MG63 (cell line): Measurements from ENCODE around the gene CD200R1L. TPM values are rescaled to one million over a fixed set of nuclear protein-coding genes. Genes with fewer than 3 reads are reported as not detected.

ENCODE experiments used
- DNase-seq: peaks from one replicate; pipeline ENCODE4 v3.0.0-alpha.2; 2020
- H3K27me3 ChIP-seq: fragments of 250-450 bp; sonication (Bioruptor Pico); 2 replicates; pipeline ENCODE4 v1.5.1; 2020; ENCODE audit warnings: mild to moderate bottlenecking, moderate library complexity
- H3K36me3 ChIP-seq: fragments of 250-450 bp; sonication (Bioruptor Pico); 2 replicates; pipeline ENCODE4 v1.5.1; 2020; ENCODE audit warnings: mild to moderate bottlenecking, moderate library complexity
- H3K4me3 ChIP-seq: fragments of 250-450 bp; sonication (Bioruptor Pico); 2 replicates; pipeline ENCODE4 v1.5.1; 2020; ENCODE audit warnings: mild to moderate bottlenecking, moderate library complexity
- H3K9me3 ChIP-seq: fragments of 250-450 bp; sonication (Bioruptor Pico); 2 replicates; pipeline ENCODE4 v1.5.1; 2020; ENCODE audit warnings: mild to moderate bottlenecking, moderate library complexity
- total RNA-seq: library from RNA; depleted of rRNA; stranded (reverse); fragments of >200 nt; shearing (Covaris generic); gene quantifications from 2 replicates; pipeline ENCODE4 v1.2.3, GENCODE V29; 2014; ENCODE audit warnings: low replicate concordance

Gene CD200R1L
- total RNA-seq, 1 experiment from 2014 or later, result not detected

DNA sequence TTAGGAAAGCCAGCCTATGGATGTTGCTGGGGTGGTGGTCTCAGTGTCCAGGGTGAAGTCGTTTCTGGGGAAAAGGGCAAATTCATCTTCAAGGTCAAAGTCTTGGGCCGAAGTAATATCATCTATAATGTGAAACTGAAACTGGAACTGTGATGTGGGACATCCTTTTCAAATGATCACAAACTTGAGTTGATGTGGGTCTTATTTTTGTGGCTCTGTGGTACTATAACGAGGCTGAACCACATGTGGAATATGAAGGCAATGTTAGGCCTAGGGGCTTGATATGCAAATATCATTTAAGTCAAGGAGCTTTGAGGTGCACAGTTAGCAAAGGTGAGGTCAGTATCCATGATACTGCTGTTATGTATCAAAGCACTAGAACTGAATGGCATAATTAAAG is 1.5 kb upstream of the CD200R1L start:
- Histone ChIP-seq H3K27me3 (no peaks in the 10 kb centered on the region), H3K4me3 (no peak overlapping the region), H3K9me3 (peaks cover 7% of the 10 kb centered on the region; the same call in 1 of the 2 replicates), H3K36me3 (no peaks in the 10 kb centered on the region)
- no peak for DNase-seq

DNA sequence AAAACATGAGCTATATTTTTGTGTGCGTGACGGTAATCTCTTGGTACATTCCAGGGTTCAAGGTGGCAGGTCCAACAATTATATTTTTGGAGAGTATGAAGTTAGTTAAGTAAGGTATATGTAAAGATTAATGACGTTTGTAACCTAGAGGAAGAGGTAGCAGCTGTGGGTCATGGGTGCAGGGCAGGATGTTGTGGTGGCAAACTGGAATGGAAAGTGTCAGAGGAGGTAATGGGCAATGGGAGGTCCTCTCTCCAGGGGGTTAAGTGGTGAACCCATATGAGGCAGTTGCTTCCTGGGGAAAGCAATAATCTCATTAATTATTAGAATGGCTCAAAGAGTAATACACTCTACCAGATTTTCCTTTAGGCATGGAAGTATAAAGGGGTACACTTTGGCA is 1.0 kb upstream of the CD200R1L start:
- no peaks in the 10 kb centered on the region for H3K27me3 ChIP-seq
- no peaks in the 10 kb centered on the region for H3K36me3 ChIP-seq
- peaks cover 7% of the 10 kb centered on the region; the same call in 1 of the 2 replicates for H3K9me3 ChIP-seq
- DNase-seq, result no peak
- no peak overlapping the region for H3K4me3 ChIP-seq

DNA sequence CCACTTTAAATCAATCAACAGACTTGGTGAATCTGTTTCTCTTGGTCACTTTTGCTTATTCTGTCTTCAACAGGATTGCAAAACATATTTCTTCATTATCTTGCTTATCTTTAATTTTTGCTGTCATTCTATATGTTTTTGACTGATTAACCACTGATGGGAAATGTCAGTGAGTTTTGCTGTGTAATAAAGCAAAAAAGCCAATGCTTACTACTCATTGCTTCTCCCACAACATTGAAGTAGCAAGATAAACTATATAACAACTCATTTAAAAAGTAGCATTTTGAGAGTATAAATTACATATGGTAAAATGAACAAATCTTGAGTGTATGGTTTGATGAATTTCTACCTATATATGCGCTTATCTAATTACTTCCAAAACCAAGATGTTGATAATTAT is 892 bp downstream of the CD200R1L start:
- Histone ChIP-seq H3K36me3 (no peaks in the 10 kb centered on the region), H3K4me3 (no peak overlapping the region), H3K9me3 (peaks cover 7% of the 10 kb centered on the region; the same call in 1 of the 2 replicates), H3K27me3 (no peaks in the 10 kb centered on the region)
- no peak for DNase-seq

DNA sequence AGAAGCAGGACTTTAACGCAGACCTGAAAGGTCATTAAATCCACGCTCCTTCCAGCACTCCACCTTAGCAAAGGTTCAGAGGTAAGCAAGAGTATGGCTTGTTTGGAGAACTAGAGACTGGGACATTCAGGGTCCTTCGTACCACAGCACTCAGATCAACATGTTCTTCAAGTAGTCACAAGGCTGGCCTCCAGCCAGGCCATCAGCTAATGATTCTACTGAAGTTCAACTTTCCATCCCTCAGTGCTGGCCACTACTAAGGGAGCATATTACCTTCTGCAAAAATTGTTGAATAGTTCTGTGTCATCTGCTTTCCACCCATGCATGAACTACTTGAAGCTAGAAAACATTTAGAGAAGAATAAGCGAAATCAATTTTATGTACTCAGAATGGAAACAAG is 17.6 kb downstream of the CD200R1L start:
- H3K9me3 ChIP-seq, result no peaks in the 10 kb centered on the region
- DNase-seq, result no peak
- H3K36me3 ChIP-seq, result no peaks in the 10 kb centered on the region
- no peaks in the 10 kb centered on the region for H3K27me3 ChIP-seq
- no peak overlapping the region for H3K4me3 ChIP-seq

DNA sequence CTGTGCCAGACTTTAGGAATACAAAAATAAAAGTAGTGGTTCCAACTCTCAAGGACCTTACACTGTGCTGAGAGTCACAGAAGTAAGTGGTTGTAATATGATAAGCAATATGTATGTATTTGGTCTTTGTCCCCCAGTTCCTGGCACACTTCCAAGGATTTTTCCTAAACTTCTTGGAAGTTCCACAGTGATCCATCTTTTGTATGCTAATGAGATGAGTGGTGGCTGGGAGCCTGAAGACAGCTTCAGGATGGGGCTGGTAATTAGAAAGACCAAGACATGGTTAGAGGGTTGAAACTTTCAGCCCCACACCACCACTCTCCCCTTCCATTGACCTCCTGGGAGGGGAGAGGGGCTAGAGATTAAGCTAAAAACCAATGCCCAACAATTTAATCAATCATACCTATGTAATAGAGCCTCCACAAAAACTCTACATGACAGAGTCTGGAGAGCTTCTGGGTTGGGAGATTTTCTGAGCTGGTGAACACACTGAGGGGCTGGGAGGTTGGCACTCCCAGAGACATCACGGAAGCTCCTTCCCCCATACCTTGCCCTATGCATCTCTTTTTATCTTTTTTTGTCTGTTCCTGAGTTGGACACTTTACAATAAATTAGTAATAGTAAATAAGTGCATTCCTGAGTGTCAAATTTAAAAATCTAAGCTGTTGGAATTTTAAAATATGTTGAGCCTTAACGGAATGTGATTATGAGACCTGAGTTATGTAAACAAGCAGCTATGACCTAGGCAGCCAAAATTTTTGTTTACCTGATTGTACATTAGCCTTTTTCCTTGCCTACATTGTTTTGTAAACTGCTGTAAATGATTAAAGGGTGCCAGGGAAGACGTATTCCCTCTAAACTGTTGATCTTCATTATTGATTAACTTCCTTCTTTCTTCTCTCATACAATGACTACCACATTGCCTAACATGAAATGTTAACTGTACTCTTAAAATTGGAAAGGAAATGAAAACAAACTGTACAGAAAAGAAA is 24.3 kb downstream of the CD200R1L start:
- peak; percentile 61 for DNase-seq
- Histone ChIP-seq H3K9me3 (no peaks in the 10 kb centered on the region), H3K27me3 (no peaks in the 10 kb centered on the region), H3K36me3 (no peaks in the 10 kb centered on the region), H3K4me3 (no peak overlapping the region)

DNA sequence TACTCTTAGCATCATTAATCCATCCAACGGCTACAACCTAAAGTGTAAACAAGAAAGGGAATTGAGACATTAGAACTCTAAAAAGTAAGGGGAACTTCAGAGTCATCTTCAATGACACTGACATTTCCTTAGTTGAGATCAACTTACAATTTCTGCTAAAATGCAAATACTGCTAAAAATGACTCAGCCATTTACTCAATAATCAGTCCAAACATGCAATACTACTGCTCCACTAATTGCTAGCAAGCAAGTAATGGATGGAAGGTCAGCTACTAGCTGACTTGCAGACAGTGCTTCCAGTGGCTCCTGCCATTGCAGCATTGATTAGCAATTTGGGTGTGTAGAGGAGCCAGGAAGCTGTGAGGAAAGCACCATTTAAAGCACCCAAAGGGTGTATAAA is 28.4 kb downstream of the CD200R1L start:
- H3K4me3 ChIP-seq, result no peak overlapping the region
- no peaks in the 10 kb centered on the region for H3K27me3 ChIP-seq
- no peak for DNase-seq
- no peaks in the 10 kb centered on the region for H3K36me3 ChIP-seq
- no peaks in the 10 kb centered on the region for H3K9me3 ChIP-seq

DNA sequence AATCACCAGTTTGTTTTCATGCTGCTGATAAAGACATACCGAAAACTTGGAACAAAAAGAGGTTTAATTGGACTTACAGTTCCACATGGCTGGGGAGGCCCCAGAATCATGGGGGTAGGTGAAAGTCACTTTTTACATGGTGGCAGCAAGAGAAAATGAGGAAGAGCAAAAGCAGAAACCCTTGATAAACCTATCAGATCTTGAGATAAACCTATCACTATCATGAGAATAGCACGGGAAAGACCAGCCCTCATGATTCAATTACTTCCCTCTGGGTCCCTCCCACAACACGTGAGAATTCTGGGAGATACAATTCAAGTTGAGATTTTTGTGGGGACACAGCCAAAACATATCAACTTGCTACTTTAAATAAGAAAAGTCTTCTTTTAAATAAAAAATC is 28.9 kb downstream of the CD200R1L start:
- no peaks in the 10 kb centered on the region for H3K9me3 ChIP-seq
- H3K36me3 ChIP-seq, result no peaks in the 10 kb centered on the region
- no peaks in the 10 kb centered on the region for H3K27me3 ChIP-seq
- no peak for DNase-seq
- no peak overlapping the region for H3K4me3 ChIP-seq

DNA sequence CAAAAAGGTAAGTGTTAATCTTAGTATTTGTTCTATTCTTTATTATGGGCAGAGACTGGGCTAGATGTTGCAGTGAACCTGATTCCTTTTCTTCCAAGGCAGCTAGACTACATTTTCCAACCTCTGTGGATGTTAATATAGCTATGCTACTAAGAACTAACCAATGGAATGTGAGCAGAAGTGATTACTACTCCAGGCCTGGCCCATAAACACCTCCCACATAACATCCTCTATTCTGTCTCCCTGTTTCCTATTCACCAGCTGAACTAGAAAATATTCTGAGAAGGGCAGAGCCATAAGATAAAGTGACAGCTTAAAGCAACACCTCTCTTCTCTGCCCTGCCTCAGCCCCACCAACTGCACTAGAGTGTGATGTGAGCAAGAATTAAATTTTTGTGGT is 29.4 kb downstream of the CD200R1L start:
- DNase-seq, result no peak

DNA sequence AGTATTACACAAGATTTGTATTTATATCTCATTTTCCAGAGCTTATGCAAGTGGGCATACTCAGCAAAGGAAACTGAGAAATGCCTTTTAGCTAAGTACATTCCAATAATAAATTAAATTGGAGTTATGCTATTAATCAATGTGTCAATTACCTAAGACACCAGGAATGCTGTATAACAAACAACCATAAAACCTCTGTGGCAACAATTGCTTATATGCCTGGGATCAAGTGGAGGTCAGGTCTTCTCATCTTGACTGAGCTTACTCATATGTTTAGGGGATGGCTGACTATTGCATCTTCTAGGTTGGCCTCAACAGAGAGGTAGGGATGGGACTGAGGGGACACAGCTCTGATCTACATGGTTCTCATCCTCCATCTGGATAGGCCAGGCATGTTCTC is 30.7 kb downstream of the CD200R1L start:
- Histone ChIP-seq H3K9me3 (no peaks in the 10 kb centered on the region), H3K36me3 (no peaks in the 10 kb centered on the region), H3K4me3 (no peak overlapping the region), H3K27me3 (no peaks in the 10 kb centered on the region)
- DNase-seq, result no peak

More for the DNA sequence above, 29.4 kb downstream of the CD200R1L start:
- H3K9me3 ChIP-seq, result no peaks in the 10 kb centered on the region
- H3K27me3 ChIP-seq, result no peaks in the 10 kb centered on the region
- no peak overlapping the region for H3K4me3 ChIP-seq
- H3K36me3 ChIP-seq, result no peaks in the 10 kb centered on the region

DNA sequence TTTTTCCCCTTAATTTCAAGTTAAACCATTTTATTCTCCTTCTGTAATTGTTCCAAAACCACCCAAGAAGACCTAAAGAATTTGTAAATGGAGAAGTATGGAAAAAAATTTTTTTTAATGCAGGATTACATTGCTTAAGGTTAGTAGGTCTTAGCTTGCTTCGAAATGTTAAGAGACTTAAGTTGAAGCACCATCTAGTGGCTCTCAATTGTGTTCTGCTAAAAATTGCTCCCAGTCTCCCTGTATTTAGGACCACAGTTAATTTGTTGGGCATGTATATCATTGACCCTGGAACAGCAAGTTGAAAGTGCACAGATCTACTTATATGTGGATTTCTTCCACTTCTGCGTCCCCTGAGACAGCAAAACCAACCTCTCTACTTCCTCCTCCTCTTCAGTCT is 32.4 kb downstream of the CD200R1L start:
- no peak overlapping the region for H3K4me3 ChIP-seq
- DNase-seq, result no peak

DNA sequence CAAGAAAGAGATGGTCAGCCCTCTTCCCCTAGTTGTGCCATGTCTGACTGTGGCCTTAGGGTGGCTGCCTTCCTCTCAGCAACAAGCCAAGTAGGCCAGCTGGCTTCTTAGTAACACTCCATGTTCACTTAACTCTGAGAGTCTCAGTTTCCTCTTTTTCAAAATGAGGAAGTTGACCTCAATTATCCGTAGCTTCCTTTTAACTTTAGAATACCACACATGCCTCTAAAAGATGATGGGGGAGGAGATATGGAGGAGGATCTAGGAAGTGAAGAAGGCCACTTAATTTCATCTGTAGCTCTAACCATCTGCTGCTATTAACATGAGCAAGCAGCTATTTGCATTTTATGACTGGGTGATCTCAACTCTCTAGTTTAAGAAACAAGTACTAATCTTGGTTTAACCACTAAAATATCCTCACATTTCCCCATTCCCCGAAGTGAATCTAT is 32.9 kb downstream of the CD200R1L start:
- Histone ChIP-seq H3K9me3 (no peaks in the 10 kb centered on the region), H3K4me3 (no peak overlapping the region), H3K27me3 (no peaks in the 10 kb centered on the region), H3K36me3 (no peaks in the 10 kb centered on the region)
- no peak for DNase-seq

More for the DNA sequence above, 32.4 kb downstream of the CD200R1L start:
- no peaks in the 10 kb centered on the region for H3K36me3 ChIP-seq
- no peaks in the 10 kb centered on the region for H3K9me3 ChIP-seq
- no peaks in the 10 kb centered on the region for H3K27me3 ChIP-seq

DNA sequence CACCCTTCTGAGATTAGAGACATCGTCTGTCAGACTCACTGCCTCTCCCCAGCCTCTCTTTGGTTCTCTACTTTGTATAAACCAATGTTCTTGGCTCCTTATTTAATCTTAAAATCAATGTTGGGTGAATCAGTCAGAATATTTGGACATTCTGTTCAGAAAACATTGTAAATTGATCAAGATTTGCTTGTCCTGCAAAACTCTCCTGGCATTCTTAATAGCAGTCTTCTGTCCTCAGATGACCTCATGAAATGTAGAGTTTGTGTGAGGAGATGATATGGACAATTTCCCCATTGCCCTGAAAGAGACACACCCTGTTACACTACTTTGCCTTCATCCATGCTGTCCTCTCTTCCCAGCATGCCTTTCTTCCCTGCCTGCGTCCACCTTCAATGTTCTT is 33.6 kb downstream of the CD200R1L start:
- H3K9me3 ChIP-seq, result no peaks in the 10 kb centered on the region
- no peak overlapping the region for H3K4me3 ChIP-seq
- no peaks in the 10 kb centered on the region for H3K36me3 ChIP-seq
- DNase-seq, result no peak
- no peaks in the 10 kb centered on the region for H3K27me3 ChIP-seq

DNA sequence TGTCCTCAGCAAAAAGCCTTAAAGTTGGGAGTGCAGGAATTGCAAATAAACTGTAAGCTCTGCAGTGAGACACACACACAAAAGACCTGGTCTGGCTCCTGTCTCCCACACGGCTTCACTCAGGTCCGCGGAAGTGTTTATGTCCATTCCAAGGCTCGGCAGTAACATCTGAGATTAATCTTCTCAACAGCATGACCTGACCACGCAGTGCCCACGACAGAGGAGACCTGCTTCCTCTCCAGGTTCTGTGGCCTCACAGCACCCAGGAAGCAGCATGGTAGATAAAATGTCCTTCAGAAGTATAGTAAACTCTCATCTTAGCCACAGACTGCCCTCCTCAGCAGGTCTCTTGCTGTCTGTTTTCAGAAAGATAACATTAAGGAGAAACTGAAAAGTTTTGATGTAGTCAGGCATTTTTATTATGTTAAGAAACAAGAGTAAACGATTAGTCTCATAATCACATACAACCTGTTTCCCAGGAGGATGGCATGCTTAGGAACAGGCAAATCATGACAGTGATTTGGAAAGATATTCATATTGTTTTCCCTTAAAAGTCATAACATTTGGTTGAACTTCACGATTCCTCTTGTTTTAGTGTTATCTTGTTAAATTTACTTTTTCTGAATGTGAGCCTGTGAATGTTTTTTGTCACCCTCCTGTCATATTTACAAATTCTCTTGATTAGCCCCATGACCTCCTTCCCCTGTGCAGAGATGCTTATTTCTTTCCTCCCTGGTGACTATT is 34.6 kb downstream of the CD200R1L start:
- H3K27me3 ChIP-seq, result no peaks in the 10 kb centered on the region
- no peak overlapping the region for H3K4me3 ChIP-seq
- no peaks in the 10 kb centered on the region for H3K9me3 ChIP-seq
- no peak for DNase-seq
- no peaks in the 10 kb centered on the region for H3K36me3 ChIP-seq

DNA sequence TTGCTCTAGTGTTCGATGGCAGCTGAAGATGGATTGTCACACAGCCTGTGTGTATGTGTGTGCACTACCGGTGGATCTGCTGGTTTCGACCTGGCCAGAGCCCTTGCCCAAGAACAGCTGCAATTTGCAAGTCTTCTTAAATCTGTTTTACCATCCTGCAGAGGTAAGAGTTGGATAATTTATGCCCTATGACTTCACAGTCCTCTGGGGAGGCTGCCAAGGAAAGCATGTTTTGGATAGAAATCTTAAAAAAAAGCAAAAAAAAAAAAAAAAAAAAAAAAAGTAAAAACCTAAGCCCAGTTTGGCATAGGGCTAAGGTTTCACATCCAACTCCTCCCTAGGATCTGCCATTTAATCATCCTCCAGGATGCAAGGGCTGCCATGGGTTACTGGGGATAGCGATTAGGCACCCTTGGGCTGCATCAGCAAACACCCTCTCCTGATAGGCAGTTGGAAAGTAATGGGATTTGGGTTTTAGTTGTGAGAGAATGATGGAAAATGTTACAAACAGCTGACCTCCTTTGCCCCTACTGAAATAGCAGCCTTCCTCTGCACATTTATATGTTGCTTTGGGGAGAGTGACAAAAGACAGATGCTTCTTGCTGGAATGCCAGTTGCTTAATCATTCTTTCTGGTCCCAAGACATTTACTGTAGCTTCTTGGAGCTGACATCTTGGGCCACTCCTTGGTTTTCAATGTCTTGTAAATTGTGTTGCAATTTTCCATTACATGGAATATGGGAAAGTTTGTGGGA is 35.4 kb downstream of the CD200R1L start:
- DNase-seq, result peak; percentile 84
- Histone ChIP-seq H3K9me3 (no peaks in the 10 kb centered on the region), H3K27me3 (no peaks in the 10 kb centered on the region), H3K4me3 (no peak overlapping the region), H3K36me3 (no peaks in the 10 kb centered on the region)

DNA sequence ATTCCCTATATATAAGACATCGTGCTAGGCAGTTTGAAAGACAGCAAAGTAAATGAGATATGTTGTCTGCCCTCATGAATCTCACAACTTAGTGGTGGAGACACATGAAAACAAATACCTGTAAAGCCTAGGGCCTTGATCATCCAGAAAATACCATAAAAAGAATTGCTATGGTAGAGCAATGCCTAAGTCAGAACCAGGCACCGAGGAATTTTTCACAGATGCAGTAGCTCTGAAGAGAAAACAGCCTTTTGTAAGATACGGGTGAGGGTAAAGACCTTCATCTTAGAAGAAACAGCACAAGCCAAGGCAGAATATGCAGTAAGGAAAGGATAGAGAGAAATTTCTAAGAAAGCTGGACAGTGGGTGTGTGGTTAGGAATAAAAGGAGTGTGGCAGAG is 36.1 kb downstream of the CD200R1L start:
- Histone ChIP-seq H3K36me3 (no peaks in the 10 kb centered on the region), H3K9me3 (no peaks in the 10 kb centered on the region; the same call in 1 of the 2 replicates), H3K27me3 (no peaks in the 10 kb centered on the region), H3K4me3 (no peak overlapping the region)
- no peak for DNase-seq

DNA sequence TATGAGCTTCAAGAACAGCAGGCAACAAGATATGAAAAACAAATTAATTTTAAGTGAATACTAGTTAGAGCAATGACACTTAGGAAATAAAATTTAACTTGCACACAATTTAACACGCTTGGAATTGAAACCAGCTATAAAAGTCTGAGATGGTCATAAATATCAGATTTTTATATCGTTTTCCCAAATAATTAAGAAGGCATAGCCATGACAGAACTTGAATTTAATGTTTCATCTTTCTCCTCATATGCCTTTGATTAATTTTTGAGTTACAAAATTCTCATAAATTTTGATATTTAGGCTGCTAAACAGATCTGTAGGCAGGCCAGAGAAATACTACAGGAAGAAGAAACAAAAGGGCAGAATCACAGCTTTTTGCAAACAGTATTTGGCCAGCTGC is 38.5 kb downstream of the CD200R1L start:
- H3K27me3 ChIP-seq, result no peaks in the 10 kb centered on the region
- no peak overlapping the region for H3K4me3 ChIP-seq
- H3K9me3 ChIP-seq, result no peaks in the 10 kb centered on the region; the same call in 1 of the 2 replicates
- H3K36me3 ChIP-seq, result no peaks in the 10 kb centered on the region
- DNase-seq, result no peak

DNA sequence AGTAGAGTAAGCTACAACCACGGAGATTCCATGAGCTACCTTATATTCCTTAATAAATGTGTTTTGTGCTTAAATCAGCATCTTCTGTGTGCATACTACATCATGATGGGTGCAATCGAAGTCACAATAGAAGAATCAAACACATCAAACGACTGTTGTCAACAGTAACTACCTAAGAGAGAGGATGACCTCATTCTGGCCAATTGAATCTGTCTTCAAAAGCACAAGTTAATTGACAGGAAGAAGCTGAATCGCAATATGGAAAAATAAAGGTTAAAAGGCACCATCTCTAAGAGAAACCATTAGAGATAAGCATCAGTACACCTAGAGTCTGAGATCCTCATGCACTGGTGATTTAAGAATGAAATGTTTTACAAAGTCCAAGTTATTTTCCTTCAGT is 39.0 kb downstream of the CD200R1L start:
- DNase-seq, result no peak
- Histone ChIP-seq H3K4me3 (no peak overlapping the region), H3K9me3 (no peaks in the 10 kb centered on the region; the same call in 1 of the 2 replicates), H3K27me3 (no peaks in the 10 kb centered on the region), H3K36me3 (no peaks in the 10 kb centered on the region)
